NCI-H128 (cell line): ENCODE data around the gene HSPA4L.

Experiments used
- DNase-seq: peaks from one replicate; lab custom pipeline; 2025; ENCODE audit not compliant: unreplicated experiment; lab: John Stamatoyannopoulos, UW

Gene HSPA4L

GRCh38 chr4:127856813-127857447 lies 74.8 kb downstream of the HSPA4L start:
- no peak for DNase-seq

- DNase-seq, result no peak
Measured at GRCh38 chr4:127857641-127858040, 75.5 kb downstream of the HSPA4L start.

- no peak for DNase-seq
Measured at GRCh38 chr4:127868196-127868595, 86.1 kb downstream of the HSPA4L start.

GRCh38 chr4:127870281-127870680 lies 88.2 kb downstream of the HSPA4L start:
- no peak for DNase-seq

DNA sequence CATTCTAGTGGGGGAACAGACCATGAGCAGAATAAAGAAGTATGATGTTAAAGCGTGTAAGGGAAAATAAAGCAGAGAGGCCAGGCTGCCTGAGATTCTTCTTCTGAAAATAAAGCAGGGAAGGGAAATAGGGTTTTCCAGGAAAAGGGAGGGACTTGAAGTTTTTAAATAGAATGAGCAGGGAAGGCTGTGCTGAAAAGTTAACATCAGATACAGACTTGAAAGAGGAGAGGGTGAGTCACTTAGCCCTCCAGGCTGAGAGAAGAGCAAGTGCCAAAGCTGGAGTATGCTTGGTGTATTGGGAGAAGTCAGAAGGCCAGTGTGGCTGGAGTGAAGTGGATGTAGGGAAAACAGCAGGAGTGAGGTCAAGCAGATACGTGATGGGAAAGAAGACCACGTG lies 88.6 kb downstream of the HSPA4L start:
- no peak for DNase-seq

GRCh38 chr4:127875791-127876190 lies 93.7 kb downstream of the HSPA4L start:
- no peak for DNase-seq

GRCh38 chr4:127880763-127881562 lies 98.8 kb downstream of the HSPA4L start, which contains the start of gene PLK4:
TSS of gene PLK4 (plus strand) at chr4:127880893. CDS start at chr4:127881135, 242 bp downstream.
- peak; percentile 81 for DNase-seq

- no peak for DNase-seq
Measured at GRCh38 chr4:127881563-127881864, 99.4 kb downstream of the HSPA4L start.

DNA sequence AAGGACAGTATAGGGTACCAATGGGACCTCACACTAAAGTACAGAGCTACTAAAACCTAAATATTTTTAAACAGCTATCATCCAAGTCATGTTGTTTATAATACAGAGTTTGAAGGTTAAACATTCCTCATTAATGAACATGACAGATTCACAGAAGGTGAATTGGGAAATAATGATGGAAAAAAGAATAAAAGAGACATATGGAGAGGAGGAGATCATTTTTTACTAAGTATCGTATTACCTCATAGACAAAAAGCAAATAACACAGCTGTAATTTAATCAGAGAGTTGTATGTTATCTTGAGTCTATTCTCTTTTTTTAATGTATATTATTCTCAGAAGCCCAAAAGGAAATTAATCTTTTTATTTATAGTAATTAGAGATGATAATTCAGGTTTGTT lies 106.4 kb downstream of the HSPA4L start:
- no peak for DNase-seq

GRCh38 chr4:127889903-127890302 lies 107.8 kb downstream of the HSPA4L start:
- no peak for DNase-seq
